Stimulated activated CD4-positive, alpha-beta T cell treated with anti-CD3 and anti-CD28 coated beads, Interleukin-1b, Interleukin-23, amount 100 ng/mL, for 4 hours (primary cell): Measurements from ENCODE around the gene TMEM135.

Experiments used
- DNase-seq, 2 donors: peaks; one replicate each; pipeline ENCODE4 v3.0.0-alpha.2; 2020; ENCODE audit warnings: low read depth in 2 of 2

Gene TMEM135

GRCh38 chr11:87194985-87195820 is 157.5 kb downstream of the TMEM135 start:
- no peak for DNase-seq

GRCh38 chr11:87198266-87198881 is 160.6 kb downstream of the TMEM135 start:
- no peak for DNase-seq

GRCh38 chr11:87201376-87201775 is 163.6 kb downstream of the TMEM135 start:
- no peak for DNase-seq

GRCh38 chr11:87203907-87204602 is 166.3 kb downstream of the TMEM135 start:
- no peak for DNase-seq

- no peak for DNase-seq
These were observed 175.2 kb downstream of the TMEM135 start for GRCh38 chr11:87212891-87213290.

DNA sequence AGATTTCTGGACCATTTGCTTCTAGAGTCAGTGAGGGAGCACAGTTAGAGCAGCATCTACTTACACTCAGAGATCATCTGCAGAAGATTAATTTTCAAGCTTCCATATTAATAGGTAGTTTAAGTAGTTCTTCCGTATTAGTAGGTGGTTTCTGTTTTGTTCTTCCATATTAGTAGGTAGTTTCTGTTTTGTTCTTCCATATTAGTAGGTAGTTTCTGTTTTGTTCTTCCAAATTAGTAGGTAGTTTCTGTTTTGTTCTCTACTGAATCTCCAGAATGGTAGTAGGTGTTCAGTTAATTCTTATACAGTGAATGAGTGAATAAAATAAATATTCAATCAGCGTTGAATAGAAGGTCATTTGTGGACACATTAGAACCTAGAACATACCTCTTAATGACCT is 175.7 kb downstream of the TMEM135 start:
- DNase-seq: no peak

GRCh38 chr11:87215236-87215635 is 177.5 kb downstream of the TMEM135 start:
- no peak for DNase-seq

DNA sequence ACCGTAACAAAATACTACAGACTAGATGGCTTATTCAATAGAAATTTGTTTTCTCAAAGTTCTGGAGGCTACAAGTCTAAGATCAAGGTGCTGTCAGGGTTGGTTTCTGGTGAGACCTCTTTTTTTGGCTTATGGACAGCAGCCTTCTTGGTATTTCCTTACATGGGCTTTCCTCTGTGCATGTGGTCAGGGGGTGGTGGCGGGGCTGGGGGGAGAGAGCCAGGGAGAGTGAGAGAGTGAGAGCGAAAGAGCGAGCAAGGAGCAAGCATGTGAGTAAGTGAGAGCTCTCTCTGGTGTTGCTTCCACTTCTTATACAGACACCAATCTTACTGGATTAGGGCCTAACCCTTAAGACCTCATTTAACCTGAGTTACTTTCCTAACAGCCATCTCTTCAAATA is 181.5 kb downstream of the TMEM135 start:
- no peak for DNase-seq

DNA sequence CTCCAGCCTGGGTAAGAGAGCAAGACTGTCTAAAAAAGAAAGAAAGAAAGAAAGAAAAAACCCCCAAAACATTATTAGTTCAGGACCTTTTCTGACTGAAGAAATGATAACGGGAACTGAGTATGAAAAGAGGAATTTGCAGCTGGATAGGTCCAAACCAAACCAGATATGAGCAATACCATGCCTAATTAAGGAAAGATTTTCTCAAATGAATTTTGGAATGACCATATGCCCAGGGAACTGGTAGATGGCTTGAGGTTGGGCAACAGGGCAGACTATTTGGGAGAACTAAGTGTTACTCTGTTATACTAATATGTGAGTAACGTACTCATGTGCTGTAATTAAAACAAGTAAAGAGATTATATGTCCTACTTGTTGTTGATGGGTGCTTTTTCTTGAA is 186.1 kb downstream of the TMEM135 start:
- no peak for DNase-seq

GRCh38 chr11:87224486-87224885 is 186.8 kb downstream of the TMEM135 start:
- DNase-seq: no peak

DNA sequence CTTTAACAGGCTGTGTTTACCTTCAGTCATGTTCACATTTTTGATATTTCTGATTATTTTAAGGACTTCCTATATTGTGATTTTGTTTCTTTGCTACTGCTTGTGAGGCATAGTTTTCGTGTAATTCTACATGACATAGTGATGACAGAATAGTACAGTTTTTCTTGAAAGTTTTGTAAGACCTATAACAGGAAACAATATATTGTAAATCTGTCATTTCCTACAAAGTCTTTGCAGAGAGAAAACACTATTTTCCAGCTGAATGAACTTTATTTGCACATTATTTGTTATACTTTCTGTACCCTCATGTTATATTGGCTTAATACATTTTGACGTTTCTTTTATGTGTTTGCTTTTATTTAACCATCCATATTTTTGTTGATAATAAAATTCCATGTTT is 191.1 kb downstream of the TMEM135 start:
- DNase-seq: no peak

DNA sequence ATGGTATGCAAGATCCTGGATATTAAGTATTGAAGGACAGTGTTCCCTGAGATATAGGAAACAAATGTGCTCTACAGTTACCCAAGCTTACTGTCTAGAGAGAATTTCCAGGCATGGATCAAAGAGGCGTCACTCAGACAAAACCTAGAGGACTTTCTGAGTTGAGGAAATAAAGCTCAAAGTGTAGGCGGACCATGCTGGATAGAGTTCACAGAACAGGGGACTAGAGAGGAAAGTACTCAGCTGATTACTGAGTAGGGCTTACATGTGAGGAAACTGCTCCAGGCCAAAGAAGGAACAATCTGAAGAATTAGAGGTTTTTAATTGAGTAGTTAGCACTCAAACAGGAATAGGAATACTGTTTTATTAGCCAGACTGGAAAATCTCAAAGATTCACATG is 193.3 kb downstream of the TMEM135 start:
- DNase-seq: no peak

DNA sequence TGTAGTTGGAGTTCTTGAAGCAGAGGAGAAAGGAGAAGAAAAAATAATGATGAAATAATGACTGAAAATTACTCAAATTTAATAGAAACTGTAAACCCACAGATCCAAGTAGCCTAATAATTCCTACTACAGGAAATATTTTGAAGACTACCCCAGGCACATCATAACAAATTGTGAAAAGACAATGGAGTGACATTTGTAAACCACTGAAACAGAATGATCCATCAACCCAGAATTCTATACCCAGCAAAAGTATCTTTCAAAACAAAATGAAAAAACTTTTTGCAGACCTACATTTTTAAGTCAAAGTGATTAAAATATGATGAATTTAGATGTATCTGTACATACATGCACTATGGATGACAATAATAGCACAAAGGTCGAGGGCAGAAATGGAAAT is 194.6 kb downstream of the TMEM135 start:
- DNase-seq: no peak

- DNase-seq: no peak
These were observed 197.6 kb downstream of the TMEM135 start for GRCh38 chr11:87235366-87235765.

DNA sequence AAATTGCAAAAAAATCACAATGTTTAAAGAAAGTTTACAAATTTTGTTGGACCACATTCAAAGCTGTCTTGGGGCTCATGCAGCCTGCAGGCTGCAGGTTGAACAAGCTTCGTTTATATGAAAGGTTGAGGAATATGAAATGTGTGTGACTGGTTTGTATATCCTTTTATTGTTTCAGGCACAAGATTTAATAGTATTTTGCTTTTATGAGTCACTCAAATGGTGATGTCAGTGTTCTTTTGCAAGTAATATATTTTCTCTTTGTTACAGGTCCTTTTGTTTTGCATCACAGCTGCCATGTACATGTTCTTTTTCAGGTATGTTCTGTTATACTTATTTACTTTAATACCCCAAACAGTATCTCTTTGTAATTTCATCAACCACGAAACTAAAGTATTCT is 198.6 kb downstream of the TMEM135 start:
- no peak for DNase-seq

- no peak for DNase-seq
These were observed 201.3 kb downstream of the TMEM135 start for GRCh38 chr11:87239001-87239400.

DNA sequence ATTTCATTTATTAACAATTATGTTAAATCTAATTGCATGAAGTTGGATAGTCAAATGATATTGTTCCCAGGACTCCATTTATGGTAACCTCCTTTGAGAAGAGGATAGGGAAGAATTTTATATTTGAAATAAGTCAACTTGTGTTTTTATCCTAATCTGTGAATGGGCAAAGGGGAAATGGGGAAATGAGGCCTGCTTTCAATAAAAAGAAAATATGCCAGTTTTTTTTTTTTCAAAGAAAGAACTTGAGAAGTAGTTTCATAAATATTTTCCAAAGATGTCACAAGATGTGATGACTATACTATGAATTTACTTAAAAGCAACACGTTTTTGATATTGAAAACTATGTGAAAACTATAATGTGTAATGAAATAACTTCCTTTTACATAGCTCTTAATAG is 201.8 kb downstream of the TMEM135 start:
- DNase-seq: no peak

GRCh38 chr11:87251560-87251959 is 213.8 kb downstream of the TMEM135 start:
- no peak for DNase-seq

DNA sequence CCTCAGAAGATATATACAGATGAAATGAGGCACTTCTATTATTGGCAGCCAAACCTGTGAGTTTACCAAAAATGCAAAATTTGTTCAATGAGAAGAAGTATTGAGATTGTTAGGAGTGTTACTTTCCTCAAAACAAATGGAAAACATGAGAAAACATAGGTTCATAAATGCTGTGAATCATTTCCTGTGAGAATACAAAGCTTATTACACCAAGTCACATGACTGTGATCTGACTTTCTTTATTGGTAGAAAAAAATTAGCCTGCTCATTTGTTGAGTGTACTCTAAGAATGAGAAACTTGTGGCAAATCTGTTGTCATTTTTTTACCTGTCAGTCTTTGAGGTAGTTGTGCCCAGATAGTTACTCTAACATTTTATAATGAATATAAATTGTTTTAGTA is 215.1 kb downstream of the TMEM135 start:
- no peak for DNase-seq

DNA sequence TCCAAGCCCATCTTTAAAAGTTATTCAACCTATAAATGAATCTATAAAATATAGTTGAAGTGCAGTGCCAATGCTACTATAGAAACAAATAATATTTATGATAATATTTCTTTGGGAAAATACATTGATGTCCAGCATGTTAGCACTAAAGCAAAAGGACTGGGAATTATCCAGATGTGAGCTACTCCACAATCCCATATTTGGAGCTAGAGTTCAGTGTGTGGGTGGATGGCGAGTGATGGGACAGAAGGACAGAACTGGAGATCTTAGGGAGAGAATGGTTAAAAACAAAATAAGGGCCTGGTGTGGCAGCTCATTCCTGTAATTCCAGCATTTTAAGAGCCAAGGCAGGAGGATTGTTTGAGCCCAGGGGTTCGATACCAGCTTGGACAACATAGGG is 216.8 kb downstream of the TMEM135 start:
- DNase-seq: no peak

GRCh38 chr11:87255589-87255988 is 217.9 kb downstream of the TMEM135 start:
- DNase-seq: no peak

GRCh38 chr11:87256694-87257340 is 219.1 kb downstream of the TMEM135 start:
- no peak for DNase-seq
